GM12891 (cell line): Measurements from ENCODE around the gene PDE10A.

Experiments
- PAX5 ChIP-seq: IDR thresholded peaks from 2 replicates; pipeline ENCODE4 v1.6.1; 2011; ENCODE audit warnings: low read length, moderate library complexity, mild to moderate bottlenecking; ENCODE audit not compliant: insufficient read depth, severe bottlenecking
- POLR2A ChIP-seq: IDR thresholded peaks from 2 replicates; pipeline ENCODE4 v1.6.1; 2011; ENCODE audit warnings: low read depth, low read length, control low read depth
- POLR2AphosphoS5 ChIP-seq: IDR thresholded peaks from 2 replicates; pipeline ENCODE4 v1.6.1; 2011; ENCODE audit warnings: low read depth, low read length, control low read depth

GRCh38 chr6:165389534-165389933, 273.5 kb downstream of the PDE10A start:
- no peak for TF ChIP-seq POLR2AphosphoS5
- no peak for TF ChIP-seq POLR2A
- TF ChIP-seq PAX5 = no peak
